SK-N-SH treated with all-trans-retinoic acid at 6 μM for 48 hours (cell line): ENCODE results near the gene ARHGAP26.

Experiments
- ATAC-seq: fragments of 200-7000 bp; cut with Tn5 transposase; 3 replicates; pipeline ENCODE4 v1.9.1; 2020; ENCODE audit warnings: mild to moderate bottlenecking, moderate library complexity
- ARNTL ChIP-seq: fragments of 450-650 bp; formaldehyde crosslinking; IDR thresholded peaks from 2 replicates; pipeline ENCODE4 v1.5.0; 2020; ENCODE audit warnings: low read depth, mild to moderate bottlenecking, moderate library complexity, borderline replicate concordance
- BACH2 ChIP-seq: fragments of 250-450 bp; sonication (Bioruptor Pico); IDR thresholded peaks from 2 replicates; pipeline ENCODE4 v1.9.0; 2021; ENCODE audit warnings: mild to moderate bottlenecking, borderline replicate concordance
- CSDC2 ChIP-seq: fragments of 250-450 bp; sonication (Bioruptor Pico); IDR thresholded peaks from 2 replicates; pipeline ENCODE4 v1.5.0; 2020; ENCODE audit warnings: mild to moderate bottlenecking, moderate library complexity
- GLIS3 ChIP-seq: fragments of 250-450 bp; sonication (Bioruptor Pico); IDR thresholded peaks from 2 replicates; pipeline ENCODE4 v1.5.0; 2020; ENCODE audit warnings: mild to moderate bottlenecking, moderate library complexity
- OSR1 ChIP-seq: fragments of 250-450 bp; sonication (Bioruptor Pico); IDR thresholded peaks from 2 replicates; pipeline ENCODE4 v1.8.0; 2022; ENCODE audit warnings: moderate library complexity, mild to moderate bottlenecking, inconsistent platforms
- PPARA ChIP-seq: fragments of 250-450 bp; sonication (Bioruptor Pico); IDR thresholded peaks from 2 replicates; pipeline ENCODE4 v1.5.0; 2020; ENCODE audit warnings: mild to moderate bottlenecking, borderline replicate concordance
- RARB ChIP-seq: fragments of 250-450 bp; sonication (Bioruptor Pico); IDR thresholded peaks from 2 replicates; pipeline ENCODE4 v1.8.0; 2021; ENCODE audit warnings: mild to moderate bottlenecking, moderate library complexity
- SNAI2 ChIP-seq: fragments of 250-450 bp; sonication (Bioruptor Pico); IDR thresholded peaks from 2 replicates; pipeline ENCODE4 v1.5.0; 2020; ENCODE audit warnings: mild to moderate bottlenecking, moderate library complexity
- TCF4 ChIP-seq: fragments of 250-450 bp; sonication (Bioruptor Pico); IDR thresholded peaks from 2 replicates; pipeline ENCODE4 v1.8.0; 2021; ENCODE audit warnings: mild to moderate bottlenecking, moderate library complexity, borderline replicate concordance
- ZC3H10 ChIP-seq: fragments of 250-450 bp; sonication (Bioruptor Pico); IDR thresholded peaks from 2 replicates; pipeline ENCODE4 v1.5.1; 2021; ENCODE audit warnings: mild to moderate bottlenecking, moderate library complexity
- ZFP3 ChIP-seq: fragments of 250-450 bp; sonication (Bioruptor Pico); IDR thresholded peaks from 2 replicates; pipeline ENCODE4 v1.5.0; 2020; ENCODE audit warnings: mild to moderate bottlenecking, moderate library complexity
- ZFP30 ChIP-seq: fragments of 450-650 bp; formaldehyde crosslinking; IDR thresholded peaks from 2 replicates; pipeline ENCODE4 v1.5.0; 2022; ENCODE audit warnings: mild to moderate bottlenecking, moderate library complexity
- ZNF565 ChIP-seq: fragments of 450-650 bp; formaldehyde crosslinking; conservative IDR thresholded peaks from 2 replicates; pipeline ENCODE4 v1.5.0; 2020; ENCODE audit warnings: low read depth, mild to moderate bottlenecking, moderate library complexity
- ZNF8 ChIP-seq: fragments of 450-650 bp; formaldehyde crosslinking; IDR thresholded peaks from 2 replicates; pipeline ENCODE4 v1.5.0; 2020; ENCODE audit warnings: mild to moderate bottlenecking, moderate library complexity
- TF ChIP-seq, protein P1 (sequence below): fragments of 250-450 bp; sonication (Bioruptor Pico); IDR thresholded peaks from 2 replicates; pipeline ENCODE4 v1.8.0; 2020; ENCODE audit warnings: mild to moderate bottlenecking, moderate library complexity, borderline replicate concordance
- TF ChIP-seq, protein P2 (sequence below): fragments of 250-450 bp; sonication (Bioruptor Pico); IDR thresholded peaks from 2 replicates; pipeline ENCODE4 v1.5.1; 2021; ENCODE audit warnings: mild to moderate bottlenecking, moderate library complexity
- TF ChIP-seq, protein P3 (sequence below): fragments of 250-450 bp; sonication (Bioruptor Pico); IDR thresholded peaks from 2 replicates; pipeline ENCODE4 v1.8.0; 2021; ENCODE audit warnings: low read depth, mild to moderate bottlenecking, moderate library complexity, borderline replicate concordance
- TF ChIP-seq, protein P4 (sequence below): fragments of 250-450 bp; sonication (Bioruptor Pico); IDR thresholded peaks from 2 replicates; pipeline ENCODE4 v1.5.1; 2020; ENCODE audit warnings: low read depth, mild to moderate bottlenecking, moderate library complexity

The ARHGAP26 gene

DNA sequence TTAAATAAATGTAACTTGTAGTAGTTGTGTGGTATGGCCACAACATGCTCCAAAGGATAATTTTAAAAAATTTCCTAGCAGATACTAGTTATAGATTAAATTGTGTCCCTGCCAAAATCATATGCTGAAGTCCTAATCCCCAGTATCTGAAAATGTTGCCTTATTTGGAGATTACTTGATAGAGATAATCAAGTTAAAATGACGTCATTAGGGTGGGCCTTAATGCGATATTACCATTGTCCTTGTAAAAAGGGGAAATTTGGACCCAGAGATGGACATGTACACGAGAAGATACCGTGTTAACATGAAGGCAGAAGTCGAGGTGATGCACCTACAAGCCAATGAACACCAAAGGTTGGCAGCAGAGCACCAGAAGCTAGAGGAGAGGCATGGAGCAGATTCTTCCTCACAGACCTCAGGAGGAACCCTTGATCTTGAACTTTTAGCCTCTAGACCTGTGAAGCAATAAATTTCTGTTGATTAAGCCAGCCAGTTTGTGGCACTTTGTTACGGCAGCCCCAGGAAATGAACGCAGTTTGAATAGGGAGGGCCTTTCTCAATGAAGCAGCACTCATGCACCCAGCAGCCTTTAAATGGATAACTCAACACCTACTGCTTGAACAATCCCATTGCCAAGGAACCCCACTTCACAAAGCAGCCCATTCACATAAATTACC, 148.9 kb downstream of the ARHGAP26 start:
- no peak for TF ChIP-seq GLIS3 (CRISPR knock-in tag)
- TF ChIP-seq SNAI2 (CRISPR knock-in tag): no peak
- TF ChIP-seq ZC3H10 (CRISPR knock-in tag): no peak
- TF ChIP-seq RARB: no peak
- TF ChIP-seq PPARA (CRISPR knock-in tag): no peak
- no peak for TF ChIP-seq ZNF8 (CRISPR knock-in tag)
- no peak for TF ChIP-seq TCF4
- TF ChIP-seq ZNF565 (CRISPR knock-in tag): no peak
- TF ChIP-seq, protein P1, sequence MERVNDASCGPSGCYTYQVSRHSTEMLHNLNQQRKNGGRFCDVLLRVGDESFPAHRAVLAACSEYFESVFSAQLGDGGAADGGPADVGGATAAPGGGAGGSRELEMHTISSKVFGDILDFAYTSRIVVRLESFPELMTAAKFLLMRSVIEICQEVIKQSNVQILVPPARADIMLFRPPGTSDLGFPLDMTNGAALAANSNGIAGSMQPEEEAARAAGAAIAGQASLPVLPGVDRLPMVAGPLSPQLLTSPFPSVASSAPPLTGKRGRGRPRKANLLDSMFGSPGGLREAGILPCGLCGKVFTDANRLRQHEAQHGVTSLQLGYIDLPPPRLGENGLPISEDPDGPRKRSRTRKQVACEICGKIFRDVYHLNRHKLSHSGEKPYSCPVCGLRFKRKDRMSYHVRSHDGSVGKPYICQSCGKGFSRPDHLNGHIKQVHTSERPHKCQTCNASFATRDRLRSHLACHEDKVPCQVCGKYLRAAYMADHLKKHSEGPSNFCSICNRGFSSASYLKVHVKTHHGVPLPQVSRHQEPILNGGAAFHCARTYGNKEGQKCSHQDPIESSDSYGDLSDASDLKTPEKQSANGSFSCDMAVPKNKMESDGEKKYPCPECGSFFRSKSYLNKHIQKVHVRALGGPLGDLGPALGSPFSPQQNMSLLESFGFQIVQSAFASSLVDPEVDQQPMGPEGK (CRISPR knock-in tag): no peak
- no peak for TF ChIP-seq ZFP3 (CRISPR knock-in tag)
- TF ChIP-seq, protein P2, sequence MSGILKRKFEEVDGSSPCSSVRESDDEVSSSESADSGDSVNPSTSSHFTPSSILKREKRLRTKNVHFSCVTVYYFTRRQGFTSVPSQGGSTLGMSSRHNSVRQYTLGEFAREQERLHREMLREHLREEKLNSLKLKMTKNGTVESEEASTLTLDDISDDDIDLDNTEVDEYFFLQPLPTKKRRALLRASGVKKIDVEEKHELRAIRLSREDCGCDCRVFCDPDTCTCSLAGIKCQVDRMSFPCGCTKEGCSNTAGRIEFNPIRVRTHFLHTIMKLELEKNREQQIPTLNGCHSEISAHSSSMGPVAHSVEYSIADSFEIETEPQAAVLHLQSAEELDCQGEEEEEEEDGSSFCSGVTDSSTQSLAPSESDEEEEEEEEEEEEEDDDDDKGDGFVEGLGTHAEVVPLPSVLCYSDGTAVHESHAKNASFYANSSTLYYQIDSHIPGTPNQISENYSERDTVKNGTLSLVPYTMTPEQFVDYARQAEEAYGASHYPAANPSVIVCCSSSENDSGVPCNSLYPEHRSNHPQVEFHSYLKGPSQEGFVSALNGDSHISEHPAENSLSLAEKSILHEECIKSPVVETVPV (CRISPR knock-in tag): no peak
- no peak for TF ChIP-seq ZFP30 (CRISPR knock-in tag)
- TF ChIP-seq, protein P3, sequence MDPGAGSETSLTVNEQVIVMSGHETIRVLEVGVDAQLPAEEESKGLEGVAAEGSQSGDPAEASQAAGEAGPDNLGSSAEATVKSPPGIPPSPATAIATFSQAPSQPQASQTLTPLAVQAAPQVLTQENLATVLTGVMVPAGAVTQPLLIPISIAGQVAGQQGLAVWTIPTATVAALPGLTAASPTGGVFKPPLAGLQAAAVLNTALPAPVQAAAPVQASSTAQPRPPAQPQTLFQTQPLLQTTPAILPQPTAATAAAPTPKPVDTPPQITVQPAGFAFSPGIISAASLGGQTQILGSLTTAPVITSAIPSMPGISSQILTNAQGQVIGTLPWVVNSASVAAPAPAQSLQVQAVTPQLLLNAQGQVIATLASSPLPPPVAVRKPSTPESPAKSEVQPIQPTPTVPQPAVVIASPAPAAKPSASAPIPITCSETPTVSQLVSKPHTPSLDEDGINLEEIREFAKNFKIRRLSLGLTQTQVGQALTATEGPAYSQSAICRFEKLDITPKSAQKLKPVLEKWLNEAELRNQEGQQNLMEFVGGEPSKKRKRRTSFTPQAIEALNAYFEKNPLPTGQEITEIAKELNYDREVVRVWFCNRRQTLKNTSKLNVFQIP (CRISPR knock-in tag): no peak
- no peak for TF ChIP-seq CSDC2 (CRISPR knock-in tag)
- ATAC-seq: no peak

DNA sequence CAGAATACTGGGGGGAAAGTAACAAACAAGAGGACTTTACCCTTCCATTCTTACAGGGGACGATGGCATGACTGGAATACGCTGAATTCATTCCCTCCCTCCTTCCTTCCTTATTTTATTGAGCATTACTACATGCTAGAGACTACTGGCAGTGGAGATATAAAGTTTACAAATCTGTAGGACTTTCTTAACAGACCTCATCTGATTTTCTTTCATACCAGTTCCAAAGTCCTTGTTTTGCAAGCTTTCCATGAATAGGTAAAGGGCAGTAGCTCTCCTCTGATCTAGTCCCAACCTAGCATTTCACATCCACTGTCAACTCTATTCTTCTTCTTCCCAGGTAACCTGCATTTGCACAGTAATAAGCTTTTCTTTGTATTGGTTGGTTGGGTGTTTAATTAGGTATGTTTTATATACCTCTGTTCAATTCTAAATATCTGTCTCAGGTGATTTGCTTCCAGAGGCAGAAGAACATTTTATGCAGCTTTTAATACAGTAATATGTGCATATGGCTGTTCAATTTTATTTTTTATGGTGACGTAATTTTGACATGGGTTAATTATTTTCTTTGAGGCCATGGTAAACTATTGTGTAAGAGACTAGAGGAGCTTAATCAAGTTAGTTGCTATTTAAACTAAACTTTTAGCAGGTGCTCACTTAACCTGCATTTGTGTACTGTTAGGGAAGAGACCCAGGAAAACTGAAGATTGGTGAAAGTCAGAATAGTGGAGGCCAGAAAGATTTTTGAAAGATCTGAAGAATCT, 150.9 kb downstream of the ARHGAP26 start:
- ATAC-seq: no peak
- TF ChIP-seq CSDC2 (CRISPR knock-in tag): no peak
- TF ChIP-seq, protein P2 (CRISPR knock-in tag): no peak
- TF ChIP-seq ZNF8 (CRISPR knock-in tag): no peak
- no peak for TF ChIP-seq ARNTL (CRISPR knock-in tag)
- TF ChIP-seq GLIS3 (CRISPR knock-in tag): no peak
- TF ChIP-seq OSR1 (CRISPR knock-in tag): no peak
- no peak for TF ChIP-seq SNAI2 (CRISPR knock-in tag)
- no peak for TF ChIP-seq PPARA (CRISPR knock-in tag)
- no peak for TF ChIP-seq ZFP3 (CRISPR knock-in tag)
- no peak for TF ChIP-seq RARB
- TF ChIP-seq, protein P4, sequence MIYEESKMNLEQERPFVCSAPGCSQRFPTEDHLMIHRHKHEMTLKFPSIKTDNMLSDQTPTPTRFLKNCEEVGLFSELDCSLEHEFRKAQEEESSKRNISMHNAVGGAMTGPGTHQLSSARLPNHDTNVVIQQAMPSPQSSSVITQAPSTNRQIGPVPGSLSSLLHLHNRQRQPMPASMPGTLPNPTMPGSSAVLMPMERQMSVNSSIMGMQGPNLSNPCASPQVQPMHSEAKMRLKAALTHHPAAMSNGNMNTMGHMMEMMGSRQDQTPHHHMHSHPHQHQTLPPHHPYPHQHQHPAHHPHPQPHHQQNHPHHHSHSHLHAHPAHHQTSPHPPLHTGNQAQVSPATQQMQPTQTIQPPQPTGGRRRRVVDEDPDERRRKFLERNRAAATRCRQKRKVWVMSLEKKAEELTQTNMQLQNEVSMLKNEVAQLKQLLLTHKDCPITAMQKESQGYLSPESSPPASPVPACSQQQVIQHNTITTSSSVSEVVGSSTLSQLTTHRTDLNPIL: no peak
- TF ChIP-seq, protein P3 (CRISPR knock-in tag): no peak
- TF ChIP-seq, protein P1 (CRISPR knock-in tag): no peak
- TF ChIP-seq BACH2 (CRISPR knock-in tag): no peak
